HEK293T (cell line): ENCODE results near the gene TTLL9.

Source experiments
- CTCF ChIA-PET: fragments of 350-600 bp; formaldehyde crosslinking; extraction: SDS; loops from one replicate; lab custom pipeline; 2021; ENCODE audit warnings: antibody characterized with exemption, inconsistent platforms; lab: Yijun Ruan, JAX
- POLR2A ChIA-PET: fragments of 350-600 bp; formaldehyde crosslinking; extraction: SDS; loops from one replicate; lab custom pipeline; 2020; ENCODE audit warnings: antibody characterized with exemption, inconsistent platforms; lab: Yijun Ruan, JAX
- DNase-seq: peaks from one replicate; pipeline ENCODE4 v3.0.0; 2012; ENCODE audit warnings: mixed read lengths; ENCODE audit errors: extremely low spot score
- ARNT ChIP-seq: fragments of 450-650 bp; IDR thresholded peaks from 2 replicates; pipeline ENCODE4 v1.6.1; 2017; ENCODE audit warnings: mild to moderate bottlenecking
- BHLHE40 ChIP-seq: fragments of 450-650 bp; IDR thresholded peaks from 2 replicates; pipeline ENCODE4 v1.6.1; 2016; ENCODE audit warnings: mild to moderate bottlenecking, moderate library complexity, borderline replicate concordance
- CTBP1 ChIP-seq: fragments of 450-650 bp; IDR thresholded peaks from 2 replicates; pipeline ENCODE4 v1.6.1; 2016; ENCODE audit warnings: borderline replicate concordance
- ELF4 ChIP-seq: fragments of 450-650 bp; IDR thresholded peaks from 2 replicates; pipeline ENCODE4 v1.6.1; 2017; ENCODE audit warnings: antibody characterized with exemption
- FOXA1 ChIP-seq: fragments of 450-650 bp; IDR thresholded peaks from 2 replicates; pipeline ENCODE4 v1.6.1; 2016; ENCODE audit warnings: mild to moderate bottlenecking
- FOXK2 ChIP-seq: fragments of 450-650 bp; IDR thresholded peaks from 2 replicates; pipeline ENCODE4 v1.6.1; 2016; ENCODE audit warnings: mild to moderate bottlenecking
- FOXM1 ChIP-seq: fragments of 450-650 bp; IDR thresholded peaks from 2 replicates; pipeline ENCODE4 v1.6.1; 2017; ENCODE audit warnings: mild to moderate bottlenecking, borderline replicate concordance
- HDGF ChIP-seq: fragments of 450-650 bp; IDR thresholded peaks from 2 replicates; pipeline ENCODE4 v1.6.1; 2017; ENCODE audit warnings: antibody characterized with exemption, borderline replicate concordance
- L3MBTL2 ChIP-seq: fragments of 450-650 bp; conservative IDR thresholded peaks from 2 replicates; pipeline ENCODE4 v1.6.1; 2016; ENCODE audit warnings: mild to moderate bottlenecking
- LEF1 ChIP-seq: fragments of 450-650 bp; IDR thresholded peaks from 2 replicates; pipeline ENCODE4 v1.6.1; 2017; ENCODE audit warnings: mild to moderate bottlenecking, borderline replicate concordance
- NFRKB ChIP-seq: fragments of 450-650 bp; IDR thresholded peaks from 2 replicates; pipeline ENCODE4 v1.6.1; 2016; ENCODE audit warnings: mild to moderate bottlenecking, moderate library complexity
- PKNOX1 ChIP-seq: fragments of 450-650 bp; IDR thresholded peaks from 2 replicates; pipeline ENCODE4 v1.6.1; 2016
- SP1 ChIP-seq: fragments of 450-650 bp; IDR thresholded peaks from 2 replicates; pipeline ENCODE4 v1.6.1; 2017
- SUZ12 ChIP-seq: fragments of 450-650 bp; IDR thresholded peaks from 2 replicates; pipeline ENCODE4 v1.6.1; 2016; ENCODE audit warnings: mild to moderate bottlenecking
- TARDBP ChIP-seq: fragments of 450-650 bp; IDR thresholded peaks from 2 replicates; pipeline ENCODE4 v1.6.1; 2016
- ZNF384 ChIP-seq: fragments of 450-650 bp; IDR thresholded peaks from 2 replicates; pipeline ENCODE4 v1.6.1; 2016

Gene TTLL9

GRCh38 chr20:31930779-31931178 is 60.3 kb downstream of the TTLL9 start:
- DNase-seq, result no peak
- no peak for TF ChIP-seq NFRKB
- no peak for TF ChIP-seq FOXK2
- TF ChIP-seq LEF1, result no peak
- TF ChIP-seq FOXM1, result no peak
- TF ChIP-seq ZNF384, result no peak
- TF ChIP-seq L3MBTL2, result no peak
- no peak for TF ChIP-seq ARNT
- no peak for TF ChIP-seq CTBP1
- TF ChIP-seq SP1, result no peak
- TF ChIP-seq FOXA1, result no peak
- TF ChIP-seq PKNOX1, result no peak
- no peak for TF ChIP-seq BHLHE40
- no peak for TF ChIP-seq SUZ12
- no peak for TF ChIP-seq ELF4
- TF ChIP-seq HDGF, result no peak
- no peak for TF ChIP-seq TARDBP
- ChIA-PET POLR2A (no interaction called here), CTCF (interaction anchor here (1.0 kb wide), 1 partner anchor 38 kb away, joined by 3 read pairs; no protein-coding TSS in a partner anchor)

GRCh38 chr20:31933698-31934097 is 63.3 kb downstream of the TTLL9 start:
- no peak for DNase-seq
- TF ChIP-seq L3MBTL2, result no peak
- no peak for TF ChIP-seq TARDBP
- no peak for TF ChIP-seq SP1
- no peak for TF ChIP-seq LEF1
- TF ChIP-seq ZNF384, result no peak
- no peak for TF ChIP-seq FOXM1
- TF ChIP-seq PKNOX1, result no peak
- TF ChIP-seq CTBP1, result no peak
- no peak for TF ChIP-seq SUZ12
- no peak for TF ChIP-seq HDGF
- TF ChIP-seq FOXA1, result no peak
- no peak for TF ChIP-seq NFRKB
- TF ChIP-seq ARNT, result no peak
- TF ChIP-seq BHLHE40, result no peak
- no peak for TF ChIP-seq ELF4
- TF ChIP-seq FOXK2, result no peak
- ChIA-PET CTCF (interaction anchor here (0.6 to 0.7 kb wide), 2 partner anchors 19 to 81 kb away, joined by 3 to 4 read pairs; no protein-coding TSS in a partner anchor), POLR2A (interaction anchor here (0.8 kb wide), 1 partner anchor 54 kb away, joined by 3 read pairs; no protein-coding TSS in a partner anchor)

GRCh38 chr20:31934491-31934890 is 64.1 kb downstream of the TTLL9 start:
- ChIA-PET POLR2A (no interaction called here), CTCF (no interaction called here)
- TF ChIP-seq SP1, result no peak
- TF ChIP-seq FOXK2, result no peak
- TF ChIP-seq ELF4, result no peak
- TF ChIP-seq TARDBP, result no peak
- no peak for TF ChIP-seq HDGF
- no peak for TF ChIP-seq LEF1
- no peak for TF ChIP-seq BHLHE40
- no peak for TF ChIP-seq CTBP1
- no peak for DNase-seq

GRCh38 chr20:31934968-31935764 is 64.7 kb downstream of the TTLL9 start:
- ChIA-PET CTCF (no interaction called here), POLR2A (no interaction called here)

GRCh38 chr20:31936420-31936819 is 66.0 kb downstream of the TTLL9 start:
- TF ChIP-seq PKNOX1 (no peak), CTBP1 (no peak), L3MBTL2 (no peak), LEF1 (no peak), ZNF384 (no peak), BHLHE40 (no peak), FOXA1 (no peak), TARDBP (no peak), FOXK2 (no peak), ELF4 (no peak), HDGF (no peak), ARNT (no peak), FOXM1 (no peak)
- no peak for DNase-seq
- ChIA-PET POLR2A (no interaction called here), CTCF (interaction anchor here (0.7 kb wide), 1 partner anchor 81 kb away, joined by 3 read pairs; no protein-coding TSS in a partner anchor)

More at GRCh38 chr20:31934968-31935764, 64.7 kb downstream of the TTLL9 start:
- TF ChIP-seq NFRKB, result no peak
- TF ChIP-seq ARNT, result no peak
- TF ChIP-seq SUZ12, result no peak
- DNase-seq, result no peak

DNA sequence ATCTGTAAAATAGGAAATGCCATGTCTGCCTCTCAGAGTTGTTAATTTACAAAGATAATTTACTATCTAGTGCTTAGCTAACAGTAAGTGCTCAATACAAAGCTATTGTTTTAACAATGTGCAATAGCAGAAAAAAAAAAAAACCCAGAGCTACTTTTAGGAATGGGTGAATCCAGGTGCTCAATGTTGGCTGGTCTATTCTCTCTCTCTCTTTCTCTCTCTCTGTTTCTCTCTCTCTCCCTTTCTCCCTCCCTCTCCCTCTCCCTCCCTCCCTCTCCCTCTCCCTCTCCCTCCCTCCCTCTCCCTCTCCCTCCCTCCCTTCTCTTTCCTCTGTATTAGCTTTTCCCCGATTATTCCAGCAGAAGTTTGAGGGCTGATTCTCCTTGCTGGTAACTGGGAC is 67.4 kb downstream of the TTLL9 start:
- ChIA-PET POLR2A (no interaction called here), CTCF (no interaction called here)
- TF ChIP-seq PKNOX1 (no peak), CTBP1 (no peak), L3MBTL2 (no peak), ZNF384 (no peak), NFRKB (no peak)
- DNase-seq, result no peak
